Vagina (tissue), 2 donors: ENCODE results near the gene CALN1.

ENCODE experiments used
- POLR2A ChIP-seq, 2 donors: fragments of 450-650 bp; IDR thresholded peaks; one replicate each; pipeline ENCODE4 v1.6.1; 2017; ENCODE audit warnings: antibody characterized with exemption in 2 of 2, mild to moderate bottlenecking in 2 of 2, moderate library complexity in 2 of 2
- TF ChIP-seq, protein P1 (sequence below), 3 experiments: fragments of 450-650 bp in 2 of 3; fragments of 200-600 bp in 1 of 3; sonication (generic) in 1 of 3; IDR thresholded peaks; one replicate each; pipeline ENCODE4 v1.5.1; 2017 to 2019; ENCODE audit warnings: antibody characterized with exemption in 3 of 3, mild to moderate bottlenecking in 2 of 3, moderate library complexity in 2 of 3

DNA sequence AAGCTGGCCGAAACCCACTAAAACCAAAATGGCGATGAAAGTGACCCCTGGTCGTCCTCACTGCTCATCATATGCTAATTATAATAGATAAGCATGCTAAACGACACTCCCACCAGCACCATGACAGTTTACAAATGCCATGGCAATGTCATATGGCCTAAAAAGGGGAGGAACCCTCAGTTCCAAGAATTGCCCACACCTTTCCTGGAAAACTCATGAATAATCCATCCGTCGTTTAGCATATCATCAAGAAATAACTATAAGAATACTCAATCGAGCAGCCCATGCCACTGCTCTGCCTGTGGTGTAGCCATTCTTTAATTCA, 422.0 kb downstream of the CALN1 start:
- TF ChIP-seq, protein P1, sequence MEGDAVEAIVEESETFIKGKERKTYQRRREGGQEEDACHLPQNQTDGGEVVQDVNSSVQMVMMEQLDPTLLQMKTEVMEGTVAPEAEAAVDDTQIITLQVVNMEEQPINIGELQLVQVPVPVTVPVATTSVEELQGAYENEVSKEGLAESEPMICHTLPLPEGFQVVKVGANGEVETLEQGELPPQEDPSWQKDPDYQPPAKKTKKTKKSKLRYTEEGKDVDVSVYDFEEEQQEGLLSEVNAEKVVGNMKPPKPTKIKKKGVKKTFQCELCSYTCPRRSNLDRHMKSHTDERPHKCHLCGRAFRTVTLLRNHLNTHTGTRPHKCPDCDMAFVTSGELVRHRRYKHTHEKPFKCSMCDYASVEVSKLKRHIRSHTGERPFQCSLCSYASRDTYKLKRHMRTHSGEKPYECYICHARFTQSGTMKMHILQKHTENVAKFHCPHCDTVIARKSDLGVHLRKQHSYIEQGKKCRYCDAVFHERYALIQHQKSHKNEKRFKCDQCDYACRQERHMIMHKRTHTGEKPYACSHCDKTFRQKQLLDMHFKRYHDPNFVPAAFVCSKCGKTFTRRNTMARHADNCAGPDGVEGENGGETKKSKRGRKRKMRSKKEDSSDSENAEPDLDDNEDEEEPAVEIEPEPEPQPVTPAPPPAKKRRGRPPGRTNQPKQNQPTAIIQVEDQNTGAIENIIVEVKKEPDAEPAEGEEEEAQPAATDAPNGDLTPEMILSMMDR (IDR thresholded peaks at IDR 0.05) = no peak
- TF ChIP-seq POLR2A (IDR thresholded peaks at IDR 0.05) = no peak
